Suprapubic skin (tissue), 3 donors: Measurements from ENCODE around the gene NAALADL2.

Experiments used
- POLR2A ChIP-seq, 2 donors: fragments of 450-650 bp; IDR thresholded peaks; one replicate each; pipeline ENCODE4 v1.6.1; 2017; ENCODE audit warnings: antibody characterized with exemption in 2 of 2, mild to moderate bottlenecking in 2 of 2, moderate library complexity in 2 of 2
- TF ChIP-seq, protein P1 (sequence below), 2 donors: fragments of 200-600 bp in 1 of 2; fragments of 450-650 bp in 1 of 2; sonication (generic) in 1 of 2; IDR thresholded peaks; one replicate each; pipeline ENCODE4 v1.5.1; 2016 to 2019; ENCODE audit warnings: antibody characterized with exemption in 2 of 2, mild to moderate bottlenecking in 1 of 2, moderate library complexity in 1 of 2

GRCh38 chr3:175763948-175764347, 904.8 kb downstream of the NAALADL2 start:
- TF ChIP-seq, protein P1, sequence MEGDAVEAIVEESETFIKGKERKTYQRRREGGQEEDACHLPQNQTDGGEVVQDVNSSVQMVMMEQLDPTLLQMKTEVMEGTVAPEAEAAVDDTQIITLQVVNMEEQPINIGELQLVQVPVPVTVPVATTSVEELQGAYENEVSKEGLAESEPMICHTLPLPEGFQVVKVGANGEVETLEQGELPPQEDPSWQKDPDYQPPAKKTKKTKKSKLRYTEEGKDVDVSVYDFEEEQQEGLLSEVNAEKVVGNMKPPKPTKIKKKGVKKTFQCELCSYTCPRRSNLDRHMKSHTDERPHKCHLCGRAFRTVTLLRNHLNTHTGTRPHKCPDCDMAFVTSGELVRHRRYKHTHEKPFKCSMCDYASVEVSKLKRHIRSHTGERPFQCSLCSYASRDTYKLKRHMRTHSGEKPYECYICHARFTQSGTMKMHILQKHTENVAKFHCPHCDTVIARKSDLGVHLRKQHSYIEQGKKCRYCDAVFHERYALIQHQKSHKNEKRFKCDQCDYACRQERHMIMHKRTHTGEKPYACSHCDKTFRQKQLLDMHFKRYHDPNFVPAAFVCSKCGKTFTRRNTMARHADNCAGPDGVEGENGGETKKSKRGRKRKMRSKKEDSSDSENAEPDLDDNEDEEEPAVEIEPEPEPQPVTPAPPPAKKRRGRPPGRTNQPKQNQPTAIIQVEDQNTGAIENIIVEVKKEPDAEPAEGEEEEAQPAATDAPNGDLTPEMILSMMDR (IDR thresholded peaks at IDR 0.05) = no peak
- no peak for TF ChIP-seq POLR2A (IDR thresholded peaks at IDR 0.05)
